ENCODE measurements around the gene PLA2G6.
"Not testable (repeated sequence)": the region's sequence is repeated elsewhere in the genome, so short reads cannot be mapped to it uniquely, and the experiment has no call there.

The PLA2G6 gene

DNA sequence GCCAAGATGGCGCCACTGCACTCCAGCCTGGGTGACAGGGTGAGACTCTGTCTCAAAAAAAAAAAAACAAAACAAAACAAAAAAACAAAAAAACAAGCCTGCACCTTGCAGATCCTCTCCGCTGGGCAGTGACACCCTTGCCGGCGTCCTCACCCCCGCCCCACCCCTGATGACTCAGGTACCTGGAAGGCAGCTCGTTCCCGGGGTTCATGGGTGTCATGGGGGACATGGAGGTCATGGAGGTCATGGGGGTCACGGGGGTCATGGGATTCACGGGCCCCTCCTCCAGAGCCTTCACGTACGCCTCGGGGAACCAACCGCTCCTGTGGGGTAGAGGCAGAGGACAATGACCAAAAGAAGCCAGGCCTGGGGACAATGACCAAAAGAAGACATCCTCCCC lies 94.7 kb downstream of the PLA2G6 start:
- no peak for DNase-seq (ENCODE audit: low read depth in 1 of 2, low spot score in 1 of 2)

DNA sequence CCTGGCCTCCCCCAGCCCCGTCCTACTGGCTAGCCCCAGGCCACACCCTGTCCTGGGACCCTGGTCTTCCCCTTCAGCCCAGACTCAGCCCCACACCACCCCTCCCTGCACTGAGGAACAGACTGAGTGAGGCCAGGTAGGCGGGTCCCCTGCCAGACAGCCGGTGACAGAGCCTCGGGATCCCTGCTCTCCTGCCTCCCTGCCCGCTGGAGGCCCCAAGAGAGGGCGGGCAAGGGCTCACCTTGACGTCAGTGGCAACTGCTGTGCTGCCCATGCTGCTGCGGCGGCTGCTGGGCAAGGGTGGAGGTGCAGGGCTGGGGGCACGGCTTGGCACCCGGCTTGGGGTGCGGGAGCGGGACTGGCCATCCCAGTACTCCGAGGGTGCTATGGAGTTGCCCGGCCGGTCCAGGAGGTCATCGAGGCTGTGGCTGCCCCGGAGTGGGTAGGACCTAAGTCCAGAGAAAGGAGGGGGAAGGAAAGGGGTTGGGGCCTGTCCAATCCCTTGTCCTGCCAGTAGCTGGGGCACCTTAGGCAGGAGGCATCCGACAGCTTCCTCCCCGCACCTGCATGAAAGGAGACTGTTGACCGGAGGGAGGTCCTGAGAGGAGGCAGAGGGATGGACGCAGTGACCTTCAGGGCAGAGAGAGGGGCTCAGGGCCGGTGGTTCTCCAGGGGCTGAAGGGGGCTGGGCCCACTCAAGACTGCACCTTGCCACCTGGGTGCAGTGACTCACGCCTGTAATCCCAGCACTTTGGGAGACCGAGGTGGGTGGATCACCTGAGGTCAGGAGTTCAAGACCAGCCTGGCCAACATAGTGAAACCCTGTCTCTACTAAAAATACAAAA lies 95.4 kb downstream of the PLA2G6 start:
- DNase-seq (ENCODE audit: low read depth in 1 of 2, low spot score in 1 of 2): no peak

DNA sequence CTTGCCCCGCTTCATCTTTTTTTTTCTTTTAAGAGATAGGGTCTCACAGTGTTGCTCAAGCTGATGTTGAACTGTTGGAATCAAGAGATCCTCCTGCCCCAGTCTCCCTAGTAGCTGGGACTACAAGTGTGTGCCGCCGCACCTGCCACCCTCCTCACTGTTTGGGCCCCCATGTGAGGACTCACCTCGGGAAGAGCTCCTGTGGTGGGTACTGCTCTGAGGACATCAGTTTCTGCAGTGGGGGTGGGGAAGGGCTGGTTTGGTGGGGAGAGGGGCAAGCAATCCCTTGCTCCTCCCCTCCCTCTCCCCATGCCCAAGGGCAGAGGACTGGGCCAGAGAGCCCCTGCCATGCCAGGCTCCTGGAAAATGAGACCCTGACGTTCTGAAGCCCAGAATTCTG lies 96.1 kb downstream of the PLA2G6 start:
- no peak for DNase-seq (ENCODE audit: low read depth in 1 of 2, low spot score in 1 of 2)

DNA sequence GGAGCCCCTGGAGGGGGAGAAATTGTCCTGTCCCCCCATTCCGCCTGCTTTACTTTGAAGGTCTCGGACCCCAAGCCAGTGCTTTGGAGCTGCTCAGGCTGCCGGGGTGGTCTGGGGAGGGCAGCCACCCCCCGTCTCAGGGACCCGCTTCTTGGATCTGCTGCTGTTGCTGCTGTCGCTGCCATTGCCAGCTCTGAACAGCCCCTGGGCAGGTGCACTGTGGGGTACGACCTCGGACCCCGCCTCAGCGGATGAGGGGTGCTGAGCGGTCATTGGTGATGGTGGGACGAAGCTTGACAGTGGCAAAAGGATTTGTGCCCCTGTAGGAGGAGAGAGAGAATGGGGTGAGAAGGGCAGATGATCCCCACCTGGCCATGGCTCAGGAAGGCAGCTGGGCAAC lies 96.6 kb downstream of the PLA2G6 start:
- no peak for DNase-seq (ENCODE audit: low read depth in 1 of 2, low spot score in 1 of 2)

DNA sequence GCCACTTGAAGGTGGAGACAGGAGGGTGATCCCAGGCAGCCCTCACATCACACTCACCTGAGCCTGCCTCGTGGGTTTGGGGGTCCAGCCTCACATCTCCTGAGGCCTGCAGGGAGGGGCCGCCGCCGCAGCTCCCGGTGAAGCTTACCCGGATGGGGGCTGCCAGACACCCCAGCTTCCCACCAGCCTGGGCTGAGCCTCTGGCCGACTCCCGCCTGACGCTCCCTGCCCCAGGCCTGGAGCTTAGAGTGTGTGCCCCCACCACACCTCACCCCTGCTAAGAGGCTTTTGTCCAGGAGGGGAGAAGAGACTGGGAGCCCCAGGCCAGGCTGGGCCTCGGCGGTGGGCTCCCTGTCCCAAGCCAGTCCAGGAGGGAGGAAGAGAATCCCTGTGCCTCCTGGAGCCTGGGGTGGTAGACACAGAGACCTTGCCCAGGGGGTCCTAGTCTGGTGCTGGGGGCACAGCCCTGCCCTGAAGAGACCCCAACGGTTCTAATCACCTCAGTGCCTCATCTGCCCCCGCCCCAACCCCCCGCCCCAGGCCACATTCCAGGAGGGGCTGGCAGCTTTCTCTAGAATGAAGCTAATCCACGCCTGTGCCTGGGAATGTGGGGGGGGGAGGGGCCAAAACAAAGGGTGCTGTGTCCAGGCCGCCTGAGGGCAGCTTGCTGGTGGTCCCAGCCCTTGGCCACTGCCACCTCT lies 97.5 kb downstream of the PLA2G6 start, which contains the start of gene SLC16A8:
TSS of gene SLC16A8 (minus strand) at position 254 of the 701 bp plus-strand sequence. CDS start 1,311 bp downstream, outside the sequence.
- DNase-seq (ENCODE audit: low read depth in 1 of 2, low spot score in 1 of 2): no peak

DNA sequence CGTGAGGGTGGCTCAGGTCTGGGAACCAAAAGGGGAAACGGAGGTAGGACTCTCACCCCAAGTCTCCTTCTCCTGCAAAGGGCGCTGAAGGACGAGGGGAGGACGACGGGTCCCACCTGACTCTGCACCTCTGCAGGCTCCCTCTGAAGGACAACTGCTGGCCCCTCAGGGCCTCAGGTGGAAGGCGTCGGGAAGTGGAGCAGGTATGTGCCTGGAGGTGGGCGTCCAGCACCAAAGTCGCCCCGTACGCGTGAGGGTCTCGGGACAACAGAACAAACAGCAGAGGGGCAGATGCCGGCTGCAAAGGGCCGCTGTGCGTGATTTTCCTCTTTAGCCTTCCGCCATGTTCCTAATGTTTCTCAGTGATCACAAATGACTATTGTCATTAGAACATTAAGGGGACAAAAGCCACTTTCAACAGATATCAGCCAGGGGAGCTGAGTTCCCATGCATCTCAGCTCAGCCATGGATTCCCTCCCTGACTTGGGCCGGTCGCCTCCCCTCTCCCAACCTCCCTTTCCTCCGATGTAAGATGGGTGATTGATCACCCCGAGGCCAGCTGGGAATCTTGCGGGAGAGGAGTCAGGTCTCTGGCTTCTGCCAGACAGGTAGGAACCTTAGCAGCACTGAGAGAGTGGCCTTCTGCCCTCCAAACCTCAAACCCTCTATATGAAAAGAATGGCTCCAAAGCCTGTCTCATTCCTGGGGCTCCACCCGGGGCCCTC lies 98.5 kb downstream of the PLA2G6 start:
- DNase-seq (ENCODE audit: low read depth in 1 of 2, low spot score in 1 of 2): no peak

DNA sequence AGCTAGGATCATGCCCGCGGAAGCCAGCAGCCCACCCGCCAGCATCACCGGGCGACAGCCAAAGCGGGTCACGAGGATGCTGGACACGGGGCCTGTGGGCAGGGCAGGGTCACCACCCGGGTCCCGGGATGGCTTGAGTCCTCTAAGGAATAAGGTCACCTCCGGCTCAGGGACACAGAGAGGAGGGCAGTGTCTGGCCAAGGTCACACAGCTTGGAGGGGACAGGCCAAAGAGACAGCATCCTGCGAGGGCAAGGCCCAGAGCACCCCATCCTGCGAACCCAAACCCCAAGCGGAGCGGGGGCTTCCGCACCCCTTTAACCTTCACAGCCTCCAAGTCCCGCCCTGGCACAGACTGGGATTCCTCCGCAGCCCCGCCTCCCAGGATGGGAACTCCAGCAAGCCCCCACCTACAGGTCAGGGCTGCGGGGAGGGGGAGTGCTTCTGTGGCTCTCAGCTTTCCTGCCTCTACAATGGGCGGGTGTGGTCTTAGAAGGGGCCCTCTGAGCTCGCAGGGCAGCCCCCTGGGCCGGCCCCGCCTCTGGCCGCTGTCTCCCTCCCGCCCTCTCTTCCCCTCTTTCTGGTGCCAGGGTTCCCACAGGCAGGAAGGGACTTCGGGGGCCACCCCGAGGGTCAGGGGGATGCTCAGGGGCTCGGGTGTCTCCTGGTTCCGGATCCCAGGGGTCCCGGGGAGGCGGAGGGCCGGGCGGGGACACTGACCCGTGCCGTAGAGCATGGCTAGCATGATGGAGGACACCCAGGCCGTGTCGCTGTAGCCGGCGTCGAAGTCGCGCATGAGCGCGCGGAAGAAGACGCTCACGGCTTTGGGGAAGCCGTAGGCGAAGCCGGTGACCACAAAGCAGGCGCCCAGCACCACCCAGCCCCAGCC lies 99.4 kb downstream of the PLA2G6 start:
- no peak for DNase-seq (ENCODE audit: low read depth in 1 of 2, low spot score in 1 of 2)

DNA sequence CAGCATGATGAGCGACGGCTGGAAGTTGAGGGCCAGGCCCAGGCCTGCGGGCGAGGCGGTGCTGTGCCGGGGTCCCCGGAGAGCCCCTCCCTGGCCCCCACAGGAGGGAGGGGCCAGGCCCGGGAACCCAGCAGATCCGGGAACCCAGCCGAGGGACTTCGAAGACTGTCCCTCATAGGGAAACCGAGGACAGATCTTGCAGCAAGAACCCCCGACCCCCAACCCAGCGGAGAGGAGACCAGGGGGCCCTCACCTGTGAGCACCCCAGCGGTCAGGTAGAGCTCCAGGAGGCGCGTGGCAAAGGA lies 100.0 kb downstream of the PLA2G6 start:
- no peak for DNase-seq (ENCODE audit: low read depth in 1 of 2, low spot score in 1 of 2)

DNA sequence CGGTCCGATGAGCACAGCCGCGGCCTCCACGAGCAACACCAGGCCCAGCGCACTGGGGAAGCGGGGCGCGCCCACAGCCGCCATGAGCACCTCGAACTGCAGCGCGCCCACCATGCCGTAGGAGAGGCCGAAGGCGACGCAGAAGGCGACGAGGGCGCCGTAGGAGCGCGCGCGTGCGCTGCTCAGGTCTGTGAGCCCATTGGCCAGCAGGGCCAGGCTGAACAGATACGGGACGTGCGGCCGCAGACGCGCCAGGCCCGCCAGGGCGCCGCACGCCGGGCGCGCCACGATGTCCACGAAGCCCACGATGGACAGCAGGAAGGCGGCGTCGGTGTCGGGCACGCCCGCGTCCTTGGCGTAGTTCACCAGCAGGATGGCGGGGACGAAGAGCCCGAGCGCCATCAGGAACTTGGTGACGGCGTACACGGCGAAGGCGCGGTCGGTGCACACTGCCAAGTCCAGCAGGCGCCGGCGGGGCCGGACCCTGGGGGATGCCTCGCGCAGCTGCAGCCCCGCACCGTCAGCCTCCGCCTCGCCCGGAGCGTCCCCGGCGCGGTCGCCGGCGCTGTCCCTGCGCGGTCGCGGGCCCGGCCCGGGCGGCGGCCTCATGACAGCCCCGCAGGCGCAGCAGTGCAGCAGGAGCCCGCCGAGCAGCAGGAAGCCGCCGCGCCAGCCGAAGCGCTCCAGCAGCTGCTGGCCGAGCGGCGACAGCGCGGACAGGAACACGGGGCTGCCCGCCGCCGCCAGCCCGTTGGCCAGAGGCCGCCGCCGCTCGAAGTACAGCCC lies 100.6 kb downstream of the PLA2G6 start:
- DNase-seq (ENCODE audit: low read depth in 1 of 2, low spot score in 1 of 2): no peak

DNA sequence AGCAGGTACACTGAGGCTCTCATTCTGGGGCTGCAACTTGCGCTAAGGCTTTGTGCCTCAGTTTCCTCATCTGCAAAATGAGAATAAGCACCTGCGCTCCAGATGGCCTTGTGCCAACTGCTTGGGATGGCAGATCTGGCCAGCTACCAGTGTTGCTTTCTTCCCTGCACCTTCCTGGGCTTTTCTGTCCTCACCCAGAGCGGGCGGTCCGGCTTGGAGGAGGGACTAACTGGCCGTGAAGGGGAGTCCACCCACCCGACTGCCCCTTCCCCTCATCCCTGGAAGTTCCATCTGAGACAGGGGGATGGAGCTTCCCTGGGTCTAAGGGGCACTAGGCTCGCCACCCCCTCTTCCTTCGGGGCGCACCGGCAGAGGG lies 101.2 kb downstream of the PLA2G6 start:
- DNase-seq (ENCODE audit: low read depth in 1 of 2, low spot score in 1 of 2): no peak

DNA sequence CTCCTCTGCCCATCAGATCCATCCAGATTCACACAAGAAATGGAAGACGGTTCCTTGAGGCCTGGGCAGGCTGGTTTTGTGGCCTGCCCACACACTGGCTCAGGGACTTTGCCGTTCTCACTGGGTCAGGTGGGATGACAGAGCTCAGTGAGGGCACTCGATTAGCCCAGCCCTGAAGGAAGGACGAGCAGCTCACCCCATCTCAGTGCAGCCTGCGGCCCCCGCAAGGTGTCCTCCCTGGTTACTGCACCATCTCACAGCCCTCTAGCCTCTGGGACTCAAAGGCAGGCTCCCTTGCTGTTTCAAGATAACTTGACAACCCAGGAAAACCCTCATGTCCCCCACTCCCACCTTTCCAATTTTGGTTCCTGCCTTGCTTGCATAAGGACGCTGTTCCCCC lies 101.8 kb downstream of the PLA2G6 start:
- no peak for DNase-seq (ENCODE audit: low read depth in 1 of 2, low spot score in 1 of 2)

DNA sequence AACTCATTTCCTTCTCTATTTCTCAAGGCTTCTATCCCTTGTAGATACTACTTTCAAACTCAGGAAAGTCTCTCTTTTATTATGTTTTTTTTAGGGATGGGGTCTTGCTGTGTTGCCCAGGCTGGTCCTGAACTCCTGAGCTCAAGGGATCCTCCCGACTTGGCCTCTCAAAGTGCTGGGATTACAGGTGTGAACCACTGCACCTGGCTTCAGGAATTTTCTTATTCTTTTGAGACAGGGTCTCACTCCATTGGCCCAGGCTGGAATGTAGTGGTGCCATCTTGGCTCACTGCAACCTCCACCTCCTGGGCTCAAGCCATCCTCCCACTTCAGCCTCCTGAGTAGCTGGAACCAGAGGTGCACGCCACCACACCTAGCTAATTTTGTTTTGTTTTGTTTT lies 102.4 kb downstream of the PLA2G6 start:
- DNase-seq (ENCODE audit: low read depth in 1 of 2, low spot score in 1 of 2): not testable (repeated sequence)

DNA sequence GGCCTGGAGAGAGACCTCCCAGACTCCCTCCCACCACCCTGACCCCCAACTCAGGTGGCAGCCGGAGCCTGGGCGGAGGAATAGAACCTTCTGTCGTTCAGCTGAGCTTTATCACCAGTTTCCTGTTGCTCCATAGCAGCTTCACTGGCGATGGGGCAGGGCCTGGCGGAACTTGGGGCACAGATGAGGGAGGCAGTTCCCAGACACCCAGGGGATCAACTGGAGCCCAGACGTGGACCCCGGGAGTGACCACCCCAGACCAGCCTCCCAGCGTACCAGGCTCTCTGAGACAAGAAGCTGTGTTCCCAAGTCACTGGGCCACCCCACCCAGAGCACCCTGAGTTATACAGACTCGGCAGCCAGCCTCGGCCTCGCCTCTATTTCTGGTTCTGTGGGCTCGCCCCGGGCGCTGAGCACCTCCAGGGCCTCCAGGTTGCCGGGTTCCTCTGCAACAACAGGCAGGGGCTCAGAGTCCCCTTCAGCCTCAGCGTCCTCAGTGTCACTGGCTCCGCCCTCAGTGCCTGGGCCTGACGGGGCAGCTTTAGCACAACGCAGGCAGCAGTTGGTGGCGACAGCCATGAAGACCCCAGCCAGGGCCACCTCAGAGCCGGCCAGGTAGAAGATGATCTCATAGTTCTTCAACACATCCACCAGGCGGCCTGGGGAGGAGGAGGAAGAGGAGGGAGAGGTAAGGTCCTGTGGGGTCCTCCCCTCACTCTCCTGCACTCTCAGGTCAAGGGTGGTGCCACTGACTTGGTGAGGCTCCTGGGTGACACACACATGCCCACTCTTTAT lies 103.4 kb downstream of the PLA2G6 start:
- no peak for DNase-seq (ENCODE audit: low read depth in 1 of 2, low spot score in 1 of 2)

DNA sequence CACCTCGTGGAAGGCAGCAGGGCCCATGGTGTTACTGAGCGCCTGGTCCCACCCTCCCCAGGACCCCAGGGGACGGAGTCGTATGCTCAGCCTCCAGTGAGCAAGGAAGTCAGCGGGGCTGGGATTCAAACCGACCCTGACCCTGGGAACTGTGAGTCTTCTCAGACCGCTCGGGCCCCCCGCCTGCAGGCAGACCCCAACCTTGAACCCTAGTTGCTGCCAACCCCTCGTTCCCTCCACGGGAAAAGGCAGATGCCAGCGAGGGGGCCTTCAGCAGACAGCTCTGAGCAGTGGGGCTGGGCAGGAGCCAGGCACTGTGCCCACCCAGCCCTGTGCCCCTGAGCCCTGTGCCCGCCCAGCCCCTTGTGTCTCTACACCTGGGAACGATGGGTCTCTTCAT lies 104.0 kb downstream of the PLA2G6 start:
- DNase-seq (ENCODE audit: low read depth in 1 of 2, low spot score in 1 of 2): no peak

DNA sequence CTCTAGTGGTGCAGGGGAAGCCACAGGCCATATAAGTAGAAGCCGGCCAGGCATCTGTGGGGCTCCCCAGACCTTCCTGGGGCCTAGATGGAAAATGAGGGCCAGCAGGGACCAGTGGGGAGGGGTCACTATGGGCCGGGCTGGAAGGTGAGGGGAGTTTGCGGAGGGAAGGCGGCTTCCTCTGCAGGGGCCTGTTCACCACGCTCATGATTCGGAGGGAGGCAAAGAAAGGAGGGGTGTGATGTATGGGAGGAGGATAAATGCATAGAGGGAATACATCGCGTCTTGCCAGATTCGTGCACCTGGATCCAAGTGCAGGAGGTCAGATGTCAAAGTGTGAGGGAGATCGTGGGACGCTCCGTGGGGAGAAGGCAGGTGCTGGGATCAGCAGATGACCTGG lies 104.5 kb downstream of the PLA2G6 start:
- DNase-seq (ENCODE audit: low read depth in 1 of 2, low spot score in 1 of 2): no peak

DNA sequence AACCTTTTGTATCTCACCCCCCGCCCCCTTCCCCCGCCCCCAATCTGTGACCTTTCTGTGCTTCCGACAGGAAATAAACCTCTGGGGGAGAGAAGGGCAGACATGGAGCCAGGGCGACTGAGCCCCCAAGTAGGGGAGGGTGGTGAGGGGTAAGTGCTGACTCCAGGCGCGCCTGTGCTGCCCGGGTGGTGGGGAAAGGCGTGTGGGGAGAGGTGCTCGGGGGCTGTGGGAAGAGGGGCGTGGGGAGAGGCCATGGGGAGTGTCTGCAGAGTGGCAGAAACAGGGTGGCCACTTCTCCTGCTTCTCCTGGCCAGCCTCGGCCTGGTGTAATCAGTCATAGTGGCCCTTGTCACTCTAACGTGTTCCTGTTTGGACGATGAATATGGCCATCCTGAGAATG lies 105.7 kb downstream of the PLA2G6 start:
- no peak for DNase-seq (ENCODE audit: low read depth in 1 of 2, low spot score in 1 of 2)

DNA sequence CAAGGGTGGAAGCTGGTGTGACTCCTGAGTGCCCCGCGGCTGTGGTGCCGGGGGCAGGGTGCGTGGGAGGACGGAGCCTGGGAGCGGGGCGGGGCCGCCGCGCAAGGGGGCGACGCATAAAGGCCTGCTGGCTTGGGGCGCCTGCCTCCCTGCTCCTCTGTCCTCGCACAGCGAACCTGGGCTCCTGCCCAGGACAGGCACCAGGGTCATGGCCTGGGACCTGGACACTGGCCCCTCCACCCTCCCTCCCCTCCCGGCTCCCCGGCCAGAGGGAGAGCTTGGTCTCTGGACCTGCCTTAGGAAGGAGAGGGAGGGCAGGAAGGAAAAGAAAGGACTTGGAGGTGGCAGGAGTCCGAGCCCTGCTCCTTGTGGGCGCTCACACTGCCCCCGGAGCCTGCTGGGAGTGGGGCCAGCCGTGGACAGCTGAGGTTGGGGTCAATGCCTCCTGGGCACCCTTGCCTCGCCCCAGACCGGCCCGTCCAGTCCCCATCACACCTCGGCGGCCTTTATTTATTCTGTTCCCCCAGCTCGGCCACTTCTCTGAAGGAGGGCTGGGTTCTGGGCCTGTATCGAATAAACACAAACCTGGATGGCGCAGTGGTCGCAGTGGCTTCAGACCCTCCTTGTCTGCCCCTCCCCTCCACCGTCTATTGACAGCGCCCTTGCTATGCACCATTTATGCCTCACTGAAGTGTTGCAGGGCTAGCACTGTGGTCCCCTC lies 106.4 kb downstream of the PLA2G6 start:
- no peak for DNase-seq (ENCODE audit: low read depth in 1 of 2, low spot score in 1 of 2)

DNA sequence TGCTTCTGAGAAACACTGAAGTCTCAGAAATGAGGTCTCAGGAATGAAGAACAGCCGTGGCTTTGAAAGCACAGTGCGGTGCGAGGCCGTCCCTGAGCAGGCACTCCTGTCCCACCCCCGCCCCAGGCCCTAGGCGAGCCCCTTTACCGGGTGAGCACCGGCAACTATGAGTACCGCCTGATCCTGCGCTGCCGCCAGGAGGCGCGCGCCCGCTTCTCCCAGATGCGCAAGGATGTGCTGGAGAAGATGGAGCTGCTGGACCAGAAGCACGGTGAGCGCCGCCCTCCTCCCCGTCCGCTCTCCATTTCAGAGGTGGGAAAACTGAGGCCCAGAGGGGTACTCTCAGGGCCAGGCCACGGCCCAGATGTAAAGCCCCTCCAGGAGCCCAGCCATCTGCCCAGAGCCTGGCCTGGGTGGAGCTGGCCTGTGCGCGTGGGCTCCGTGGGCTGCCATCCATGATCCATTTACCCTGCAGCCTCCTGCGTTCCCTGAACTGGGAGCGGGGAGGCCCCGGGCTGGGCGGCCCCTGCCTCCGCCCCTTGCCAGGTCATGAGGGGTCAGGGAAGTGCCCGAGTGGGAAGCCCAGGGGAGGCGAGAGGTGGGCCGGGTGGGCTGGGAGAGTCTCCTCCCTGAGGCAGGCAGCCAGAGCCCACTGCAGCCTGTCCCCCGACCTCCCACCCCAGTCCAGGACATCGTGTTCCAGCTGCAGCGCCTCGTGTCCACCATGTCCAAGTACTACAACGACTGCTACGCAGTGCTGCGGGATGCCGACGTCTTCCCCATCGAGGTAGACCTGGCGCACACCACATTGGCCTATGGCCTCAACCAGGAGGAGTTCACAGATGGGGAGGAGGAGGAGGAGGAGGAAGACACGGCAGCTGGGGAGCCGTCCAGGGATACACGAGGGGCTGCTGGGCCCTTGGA lies 107.2 kb downstream of the PLA2G6 start:
- DNase-seq (ENCODE audit: low read depth in 1 of 2, low spot score in 1 of 2): no peak
